ENCODE data around the gene KCNK1. TPM values are rescaled to one million over a fixed set of nuclear protein-coding genes. Genes with fewer than 3 reads are reported as not detected.

The KCNK1 gene
- total and polyA plus RNA-seq, 2 of the 4 experiments (the other 2 are of a cell fraction) = 0.90 to 1.6 TPM

GRCh38 chr1:233677690-233678354 is 63.9 kb downstream of the KCNK1 start:
- ATAC-seq (ENCODE audit: low read depth) (no peak), DNase-seq (no peak)
- Histone ChIP-seq H2BK5ac (ENCODE audit: low read depth, low read length, poor library complexity, severe bottlenecking) (no peak overlapping the region), H3K4me2 (ENCODE audit: low read depth, low read length) (no peak overlapping the region), H3K18ac (ENCODE audit: low read depth, low read length) (no peak overlapping the region), H4K5ac (ENCODE audit: low read depth, low read length) (no peak overlapping the region), H3K56ac (ENCODE audit: extremely low read depth, insufficient read depth, low read length) (no peak overlapping the region), H3K4ac (ENCODE audit: low read depth, low read length) (no peak overlapping the region), H2BK120ac (ENCODE audit: low read depth, low read length) (no peak overlapping the region), H2AK5ac (ENCODE audit: low read depth, low read length) (no peak overlapping the region), H3K9ac (ENCODE audit: low read depth, low read length) (no peak overlapping the region), H3K9me3 (ENCODE audit: control insufficient read depth, insufficient read depth, low read length) (peaks cover 9% of the 10 kb centered on the region), H3K4me1 (ENCODE audit: control insufficient read depth, insufficient read depth, low read length) (no peaks in the 10 kb centered on the region), H4K91ac (ENCODE audit: insufficient read depth, low read depth, low read length) (no peak overlapping the region), H3K23ac (ENCODE audit: low read depth, low read length) (no peak overlapping the region), H2AFZ (replicated peaks; ENCODE audit: low read length, poor library complexity) (no peak overlapping the region), H4K20me1 (ENCODE audit: insufficient read depth, low read length) (no peaks in the 10 kb centered on the region), H4K8ac (ENCODE audit: low read depth in 2 of 2, low read length in 2 of 2) (no peak overlapping the region), H3K14ac (replicated peaks; ENCODE audit: low read depth, low read length) (no peak overlapping the region), H2BK20ac (ENCODE audit: low read depth, low read length) (no peak overlapping the region), H2AK9ac (replicated peaks; ENCODE audit: low read depth, low read length, poor library complexity) (no peak overlapping the region), H3K9me1 (ENCODE audit: insufficient read depth, low read length) (no peaks in the 10 kb centered on the region), H2BK15ac (ENCODE audit: low read depth, low read length) (no peak overlapping the region), H3K27ac (ENCODE audit: insufficient read depth, low read length) (no peak overlapping the region), H3K79me1 (ENCODE audit: low read depth in 1 of 2, low read length in 2 of 2) (no peaks in the 10 kb centered on the region), H3K4me3 (ENCODE audit: insufficient read depth, low read depth, low read length) (no peak overlapping the region), H3K27me3 (ENCODE audit: control insufficient read depth, insufficient read depth, low read length) (no peaks in the 10 kb centered on the region), H3K36me3 (ENCODE audit: control insufficient read depth, insufficient read depth, low read length) (no peaks in the 10 kb centered on the region)
- ChIA-PET CTCF (no interaction called here), POLR2A (ENCODE audit: unreplicated experiment) (no interaction called here)
- no peak for TF ChIP-seq FOS (IDR thresholded peaks at IDR 0.05; ENCODE audit: low read depth, low read length)
- TF ChIP-seq, protein P1, sequence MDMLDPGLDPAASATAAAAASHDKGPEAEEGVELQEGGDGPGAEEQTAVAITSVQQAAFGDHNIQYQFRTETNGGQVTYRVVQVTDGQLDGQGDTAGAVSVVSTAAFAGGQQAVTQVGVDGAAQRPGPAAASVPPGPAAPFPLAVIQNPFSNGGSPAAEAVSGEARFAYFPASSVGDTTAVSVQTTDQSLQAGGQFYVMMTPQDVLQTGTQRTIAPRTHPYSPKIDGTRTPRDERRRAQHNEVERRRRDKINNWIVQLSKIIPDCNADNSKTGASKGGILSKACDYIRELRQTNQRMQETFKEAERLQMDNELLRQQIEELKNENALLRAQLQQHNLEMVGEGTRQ (IDR thresholded peaks at IDR 0.05; ENCODE audit: low read depth, low read length) = no peak
- TF ChIP-seq CHD1 (IDR thresholded peaks at IDR 0.05; ENCODE audit: low read depth, low read length) = no peak
- no peak for TF ChIP-seq MXI1 (IDR thresholded peaks at IDR 0.05; ENCODE audit: borderline replicate concordance, low read depth, low read length)
- TF ChIP-seq RFX5 (IDR thresholded peaks at IDR 0.05; ENCODE audit: low read depth, low read length) = no peak
- TF ChIP-seq RCOR1 (IDR thresholded peaks at IDR 0.05; ENCODE audit: insufficient replicate concordance, low read length) = no peak
- no peak for TF ChIP-seq BHLHE40 (IDR thresholded peaks at IDR 0.05; ENCODE audit: low read depth, low read length)
- no peak for TF ChIP-seq CEBPB (IDR thresholded peaks at IDR 0.05; ENCODE audit: low read depth, low read length)
- TF ChIP-seq, protein P2, sequence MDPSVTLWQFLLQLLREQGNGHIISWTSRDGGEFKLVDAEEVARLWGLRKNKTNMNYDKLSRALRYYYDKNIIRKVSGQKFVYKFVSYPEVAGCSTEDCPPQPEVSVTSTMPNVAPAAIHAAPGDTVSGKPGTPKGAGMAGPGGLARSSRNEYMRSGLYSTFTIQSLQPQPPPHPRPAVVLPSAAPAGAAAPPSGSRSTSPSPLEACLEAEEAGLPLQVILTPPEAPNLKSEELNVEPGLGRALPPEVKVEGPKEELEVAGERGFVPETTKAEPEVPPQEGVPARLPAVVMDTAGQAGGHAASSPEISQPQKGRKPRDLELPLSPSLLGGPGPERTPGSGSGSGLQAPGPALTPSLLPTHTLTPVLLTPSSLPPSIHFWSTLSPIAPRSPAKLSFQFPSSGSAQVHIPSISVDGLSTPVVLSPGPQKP (IDR thresholded peaks at IDR 0.05; ENCODE audit: borderline replicate concordance, low read depth, low read length) = no peak
- TF ChIP-seq POLR2A (IDR thresholded peaks at IDR 0.05; ENCODE audit: low read depth, low read length) = no peak
- TF ChIP-seq NFE2L2 (IDR thresholded peaks at IDR 0.05; ENCODE audit: low read depth, low read length) = no peak
- TF ChIP-seq SMC3 (IDR thresholded peaks at IDR 0.05; ENCODE audit: low read depth, low read length) = no peak
- no peak for TF ChIP-seq MAFK (IDR thresholded peaks at IDR 0.05; ENCODE audit: low read depth, low read length)
- TF ChIP-seq, protein P3, sequence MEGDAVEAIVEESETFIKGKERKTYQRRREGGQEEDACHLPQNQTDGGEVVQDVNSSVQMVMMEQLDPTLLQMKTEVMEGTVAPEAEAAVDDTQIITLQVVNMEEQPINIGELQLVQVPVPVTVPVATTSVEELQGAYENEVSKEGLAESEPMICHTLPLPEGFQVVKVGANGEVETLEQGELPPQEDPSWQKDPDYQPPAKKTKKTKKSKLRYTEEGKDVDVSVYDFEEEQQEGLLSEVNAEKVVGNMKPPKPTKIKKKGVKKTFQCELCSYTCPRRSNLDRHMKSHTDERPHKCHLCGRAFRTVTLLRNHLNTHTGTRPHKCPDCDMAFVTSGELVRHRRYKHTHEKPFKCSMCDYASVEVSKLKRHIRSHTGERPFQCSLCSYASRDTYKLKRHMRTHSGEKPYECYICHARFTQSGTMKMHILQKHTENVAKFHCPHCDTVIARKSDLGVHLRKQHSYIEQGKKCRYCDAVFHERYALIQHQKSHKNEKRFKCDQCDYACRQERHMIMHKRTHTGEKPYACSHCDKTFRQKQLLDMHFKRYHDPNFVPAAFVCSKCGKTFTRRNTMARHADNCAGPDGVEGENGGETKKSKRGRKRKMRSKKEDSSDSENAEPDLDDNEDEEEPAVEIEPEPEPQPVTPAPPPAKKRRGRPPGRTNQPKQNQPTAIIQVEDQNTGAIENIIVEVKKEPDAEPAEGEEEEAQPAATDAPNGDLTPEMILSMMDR (conservative IDR thresholded peaks at IDR 0.05; ENCODE audit: low read depth, low read length) = no peak
- TF ChIP-seq RAD21 (IDR thresholded peaks at IDR 0.05; ENCODE audit: low read length) = no peak
- no peak for TF ChIP-seq MAZ (IDR thresholded peaks at IDR 0.05; ENCODE audit: borderline replicate concordance, low read depth, low read length)
- no TSS peak for BruUV-seq (replicated peaks)
- in situ Hi-C loops (cut with MboI; ENCODE audit: low sequenced_read_pairs) (no loop called here), dilution Hi-C loops (cut with HindIII; ENCODE audit: low sequenced_read_pairs, unreplicated experiment) (no loop called here), intact Hi-C loops (cut with micrococcal nuclease) (no loop called here)
- WGBS, 2 experiments (ENCODE audit: extremely low coverage in 2 of 2, insufficient read length in 1 of 2) = no CpG with 5 or more reads among the region's 7 CpGs

All from IMR-90 (cell line).